GM12874 (cell line): Measurements from ENCODE around the gene EHMT2.

Experiments used
- TF ChIP-seq, protein P1 (sequence below): IDR thresholded peaks from 2 replicates; pipeline ENCODE4 v1.5.1; 2011; ENCODE audit warnings: low read depth, mild to moderate bottlenecking, control low read depth, low read length, moderate library complexity; ENCODE audit not compliant: insufficient read depth

Gene EHMT2

DNA sequence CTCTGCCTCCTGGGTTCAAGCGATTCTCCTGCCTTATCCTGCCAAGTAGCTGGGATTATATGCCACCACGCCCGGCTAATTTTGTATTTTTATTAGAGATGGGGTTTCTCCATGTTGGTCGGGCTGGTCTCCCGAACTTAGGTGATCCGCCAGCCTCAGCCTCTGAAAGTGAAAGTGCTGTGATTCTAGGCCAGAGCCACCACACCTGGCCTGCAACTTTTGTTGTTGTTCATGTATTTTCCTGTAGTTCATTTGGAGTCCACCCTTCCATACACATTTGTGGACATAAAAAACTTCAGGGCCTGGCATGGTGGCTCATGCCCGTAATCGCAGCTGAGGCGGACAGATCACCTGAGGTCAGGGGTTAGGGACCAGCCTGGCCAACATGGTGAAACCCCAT is 55.4 kb downstream of the EHMT2 start:
- TF ChIP-seq, protein P1, sequence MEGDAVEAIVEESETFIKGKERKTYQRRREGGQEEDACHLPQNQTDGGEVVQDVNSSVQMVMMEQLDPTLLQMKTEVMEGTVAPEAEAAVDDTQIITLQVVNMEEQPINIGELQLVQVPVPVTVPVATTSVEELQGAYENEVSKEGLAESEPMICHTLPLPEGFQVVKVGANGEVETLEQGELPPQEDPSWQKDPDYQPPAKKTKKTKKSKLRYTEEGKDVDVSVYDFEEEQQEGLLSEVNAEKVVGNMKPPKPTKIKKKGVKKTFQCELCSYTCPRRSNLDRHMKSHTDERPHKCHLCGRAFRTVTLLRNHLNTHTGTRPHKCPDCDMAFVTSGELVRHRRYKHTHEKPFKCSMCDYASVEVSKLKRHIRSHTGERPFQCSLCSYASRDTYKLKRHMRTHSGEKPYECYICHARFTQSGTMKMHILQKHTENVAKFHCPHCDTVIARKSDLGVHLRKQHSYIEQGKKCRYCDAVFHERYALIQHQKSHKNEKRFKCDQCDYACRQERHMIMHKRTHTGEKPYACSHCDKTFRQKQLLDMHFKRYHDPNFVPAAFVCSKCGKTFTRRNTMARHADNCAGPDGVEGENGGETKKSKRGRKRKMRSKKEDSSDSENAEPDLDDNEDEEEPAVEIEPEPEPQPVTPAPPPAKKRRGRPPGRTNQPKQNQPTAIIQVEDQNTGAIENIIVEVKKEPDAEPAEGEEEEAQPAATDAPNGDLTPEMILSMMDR: no peak

DNA sequence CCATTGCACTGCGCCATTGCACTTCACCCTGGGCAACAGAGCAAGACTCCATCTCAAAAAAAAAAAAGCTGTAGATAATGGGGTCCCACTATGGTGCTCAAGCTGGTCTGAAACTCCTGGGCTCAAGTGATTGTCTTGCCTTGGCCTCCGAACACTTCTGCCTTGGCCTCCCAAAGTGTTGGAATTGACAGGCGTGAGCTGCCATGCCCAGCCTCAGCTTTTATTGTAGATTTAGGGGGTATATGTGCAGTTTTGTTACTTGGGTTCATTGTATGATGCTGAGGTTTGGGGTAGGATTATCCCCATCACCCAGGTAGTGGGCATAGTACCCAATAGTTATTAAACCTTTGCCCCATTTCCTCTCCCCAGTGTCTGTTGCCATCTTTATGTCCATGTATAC is 58.5 kb downstream of the EHMT2 start:
- TF ChIP-seq, protein P1: no peak

GRCh38 chr6:31837369-31838113 is 60.0 kb downstream of the EHMT2 start:
- TF ChIP-seq, protein P1: no peak

- TF ChIP-seq, protein P1: no peak
Measured at GRCh38 chr6:31836474-31837368, 60.8 kb downstream of the EHMT2 start.

- TF ChIP-seq, protein P1: no peak
Measured at GRCh38 chr6:31836047-31836473, 61.4 kb downstream of the EHMT2 start.

DNA sequence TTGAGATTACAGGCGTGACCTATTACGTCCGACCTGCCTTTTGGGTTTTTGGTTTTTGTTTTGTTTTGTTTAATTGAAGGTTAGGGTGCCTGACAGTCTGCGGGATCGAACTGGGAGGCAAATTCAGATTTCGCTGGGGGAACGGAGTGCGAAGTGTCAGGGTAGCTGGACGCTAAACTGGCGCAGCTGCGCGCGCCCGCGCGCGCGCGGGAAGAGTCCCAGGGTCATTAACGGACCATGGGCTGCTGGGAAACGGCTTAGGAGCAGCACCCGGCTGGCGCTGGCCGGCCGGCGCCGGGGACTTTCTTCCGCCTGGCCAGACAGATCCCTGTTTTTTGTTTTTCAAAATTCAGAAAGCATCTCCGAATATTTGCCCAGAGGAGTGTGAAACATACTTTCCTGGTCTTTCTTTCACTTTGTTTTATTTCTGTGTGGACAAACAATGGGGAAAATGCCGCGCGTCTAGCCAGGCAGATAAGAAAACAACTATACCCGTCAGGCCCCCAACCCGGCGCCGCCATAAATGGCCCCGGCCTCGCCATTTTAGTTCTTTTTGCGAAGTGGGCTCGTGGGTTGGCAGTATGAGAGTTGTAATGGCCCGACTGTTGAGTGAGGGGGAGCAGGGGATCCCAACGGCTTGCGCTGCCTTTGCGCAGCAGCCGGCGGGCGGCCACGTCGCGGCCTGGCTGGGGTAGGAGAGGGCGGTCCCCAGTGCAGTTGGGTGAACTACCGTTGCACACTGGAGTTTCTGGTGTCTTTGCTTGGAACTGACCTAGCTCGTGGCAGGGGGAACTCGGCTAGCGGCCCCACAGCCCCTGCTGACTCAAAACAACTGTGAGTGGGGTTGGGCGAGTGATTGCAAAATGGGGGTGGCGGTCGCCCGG is 62.9 kb downstream of the EHMT2 start:
- TF ChIP-seq, protein P1: no peak
